22Rv1 (cell line): ENCODE results near the gene SPOCK2.

ENCODE experiments used
- H3K27ac ChIP-seq: fragments of 450-650 bp; 2 replicates; pipeline ENCODE4 v1.5.1; 2017
- CTCF ChIP-seq: fragments of 450-650 bp; IDR thresholded peaks from 2 replicates; pipeline ENCODE4 v1.5.1; 2017; ENCODE audit warnings: mild to moderate bottlenecking
- ZFX ChIP-seq: fragments of 450-650 bp; IDR thresholded peaks from 2 replicates; pipeline ENCODE4 v1.6.1; 2017; ENCODE audit warnings: antibody characterized with exemption, borderline replicate concordance

Gene SPOCK2

GRCh38 chr10:72106896-72107295 lies 18.5 kb upstream of the SPOCK2 start:
- H3K27ac ChIP-seq: no peak overlapping the region
- no peak for TF ChIP-seq ZFX
- no peak for TF ChIP-seq CTCF

GRCh38 chr10:72106154-72106849 lies 18.0 kb upstream of the SPOCK2 start:
- TF ChIP-seq CTCF (no peak), ZFX (no peak)
- H3K27ac ChIP-seq: no peak overlapping the region

- H3K27ac ChIP-seq: no peak overlapping the region
- TF ChIP-seq ZFX: no peak
- TF ChIP-seq CTCF: no peak
Measured at GRCh38 chr10:72105710-72106109, 17.4 kb upstream of the SPOCK2 start.

- no peak for TF ChIP-seq ZFX
- TF ChIP-seq CTCF: no peak
- H3K27ac ChIP-seq: no peak overlapping the region
Measured at GRCh38 chr10:72105098-72105475, 16.7 kb upstream of the SPOCK2 start.

- H3K27ac ChIP-seq: no peak overlapping the region
- TF ChIP-seq CTCF (no peak), ZFX (no peak)
Measured at GRCh38 chr10:72104472-72105097, 16.2 kb upstream of the SPOCK2 start.

- H3K27ac ChIP-seq: peak overlapping the region; percentile 89
- no peak for TF ChIP-seq ZFX
- no peak for TF ChIP-seq CTCF
Measured at GRCh38 chr10:72099600-72099921, 11.2 kb upstream of the SPOCK2 start.

- H3K27ac ChIP-seq: peak overlapping the region; percentile 89
- no peak for TF ChIP-seq CTCF
- TF ChIP-seq ZFX: no peak
Measured at GRCh38 chr10:72098836-72099599, 10.7 kb upstream of the SPOCK2 start.
